Peyer's patch (tissue), 4 donors: ENCODE measurements around the gene CMKLR1.

Experiments
- CTCF ChIP-seq, 6 experiments: fragments of 450-650 bp in 4 of 6; fragments of 200-600 bp in 2 of 6; sonication (generic) in 1 of 6; IDR thresholded peaks; one replicate each; pipeline ENCODE4 v1.5.1; 2017 to 2019; ENCODE audit warnings: antibody characterized with exemption in 6 of 6, mild to moderate bottlenecking in 3 of 6, moderate library complexity in 1 of 6
- POLR2A ChIP-seq, 2 donors: fragments of 450-650 bp; IDR thresholded peaks; one replicate each; pipeline ENCODE4 v1.5.1; 2017; ENCODE audit warnings: antibody characterized with exemption in 2 of 2, mild to moderate bottlenecking in 2 of 2, moderate library complexity in 2 of 2

- TF ChIP-seq CTCF (IDR thresholded peaks at IDR 0.05) (no peak), POLR2A (IDR thresholded peaks at IDR 0.05) (no peak)
Observed at GRCh38 chr12:108299980-108300696, 39.0 kb downstream of the CMKLR1 start.
